K562 (cell line): ENCODE measurements around the gene PTPN7. TPM values are rescaled to one million over a fixed set of nuclear protein-coding genes. Genes with fewer than 3 reads are reported as not detected.
A peak's percentile ranks its signal among the peaks of the same experiment; 100 is the strongest.

Source experiments
- ARHGAP35 ChIP-seq: fragments of 450-650 bp; IDR thresholded peaks from 2 replicates; pipeline ENCODE4 v1.6.1; 2018; ENCODE audit not compliant: partially characterized antibody
- CUX1 ChIP-seq: fragments of 200-800 bp; sonication (Bioruptor generic); IDR thresholded peaks from 2 replicates; pipeline ENCODE4 v1.6.1; 2016; ENCODE audit warnings: missing genetic modification characterization, missing compliant biosample characterization
- CXXC5 ChIP-seq: fragments of 250-450 bp; sonication (Bioruptor Pico); IDR thresholded peaks from 2 replicates; pipeline ENCODE4 v1.8.0; 2022; ENCODE audit warnings: inconsistent platforms, mild to moderate bottlenecking, moderate library complexity
- ETV1 ChIP-seq: fragments of 450-650 bp; conservative IDR thresholded peaks from 2 replicates; pipeline ENCODE4 v1.6.1; 2016; ENCODE audit warnings: missing genetic modification characterization, control low read depth, low read depth, missing compliant biosample characterization
- FOXP4 ChIP-seq: sonication (generic); formaldehyde crosslinking; IDR thresholded peaks from 2 replicates; pipeline ENCODE4 v1.8.0; 2022; ENCODE audit warnings: mild to moderate bottlenecking, missing genetic modification reagents, borderline replicate concordance
- KDM5B ChIP-seq: fragments of 200-600 bp; sonication (generic); IDR thresholded peaks from 2 replicates; pipeline ENCODE4 v1.6.1; 2012; ENCODE audit warnings: low read depth, mild to moderate bottlenecking, moderate library complexity, low read length, control low read depth, inconsistent platforms; ENCODE audit not compliant: insufficient replicate concordance
- KLF16 ChIP-seq: IDR thresholded peaks from 2 replicates; pipeline ENCODE4 v1.6.1; 2016; ENCODE audit warnings: antibody characterized with exemption
- KLF6 ChIP-seq: fragments of 250-450 bp; sonication (Bioruptor Pico); IDR thresholded peaks from 2 replicates; pipeline ENCODE4 v1.4.0; 2020; ENCODE audit warnings: mild to moderate bottlenecking, moderate library complexity, borderline replicate concordance
- RNF219 ChIP-seq: fragments of 250-450 bp; sonication (Bioruptor Pico); IDR thresholded peaks from 2 replicates; pipeline ENCODE4 v1.5.0; 2022; ENCODE audit warnings: mild to moderate bottlenecking
- ZNF609 ChIP-seq: sonication (generic); formaldehyde crosslinking; IDR thresholded peaks from 2 replicates; pipeline ENCODE4 v1.8.1; 2023; ENCODE audit warnings: missing genetic modification reagents, mild to moderate bottlenecking, borderline replicate concordance
- ZNF785 ChIP-seq: fragments of 250-450 bp; sonication (Bioruptor Pico); IDR thresholded peaks from 2 replicates; pipeline ENCODE4 v1.4.0; 2020; ENCODE audit warnings: mild to moderate bottlenecking
- polyA plus RNA-seq, 8 experiments: library from polyadenylated mRNA; depleted of rRNA in 4 of 8; stranded (reverse) in 5 of 8; unstranded in 3 of 8; fragments of >200 nt; fragmentation: Nextera tagmentation in 2 of 8; fragmentation: Illumina TruSeq in 1 of 8; extraction: Ambion mirVana in 2 of 8; extraction: Trizol in 1 of 8; gene quantifications; 2 replicates each; pipeline versions ENCODE4 v1.2.1 to v1.2.3, GENCODE V29; 2011 to 2014; ENCODE audit warnings: inconsistent platforms in 1 of 8, missing spikeins in 1 of 8
- total RNA-seq, 7 experiments: library from RNA; depleted of rRNA in 6 of 7; stranded (reverse); fragments of >200 nt in 6 of 7; fragmentation: Illumina TruSeq in 2 of 7; extraction: Trizol in 2 of 7; gene quantifications; 2 replicates each; pipeline versions ENCODE4 v1.2.1 to v1.2.3, GENCODE V29; 2011 to 2021; ENCODE audit warnings: low replicate concordance in 1 of 7

The PTPN7 gene
- total and polyA plus RNA-seq, 9 of the 15 experiments (the other 6 are each of a cell fraction or from before 2014, with no cell fraction given) = 18.7 to 144 (median 120) TPM

GRCh38 chr1:202163281-202164270 lies 3.2 kb upstream of the PTPN7 start (continued):
- TF ChIP-seq CUX1 (CRISPR knock-in tag) = no peak
- no peak for TF ChIP-seq RNF219
- TF ChIP-seq ARHGAP35 = no peak
- no peak for TF ChIP-seq ZNF609 (CRISPR knock-in tag)
- no peak for TF ChIP-seq ZNF785
- no peak for TF ChIP-seq KLF6
- TF ChIP-seq FOXP4 (CRISPR knock-in tag) = 0 out of 2 replicates have a peak, but pooled peaks have one; percentile 17
- TF ChIP-seq KLF16 = peak; percentile 72
- no peak for TF ChIP-seq KDM5B
- TF ChIP-seq ETV1 (tag) = no peak
- no peak for TF ChIP-seq CXXC5 (CRISPR knock-in tag)
